CD8-positive, alpha-beta memory T cell (primary cell): ENCODE data around the gene ELAVL1. TPM values are rescaled to one million over a fixed set of nuclear protein-coding genes. Genes with fewer than 3 reads are reported as not detected.
"Not testable (repeated sequence)": the region's sequence is repeated elsewhere in the genome, so short reads cannot be mapped to it uniquely, and the experiment has no call there.

ENCODE experiments used
- CTCF ChIA-PET: fragments of 350-600 bp; sonication (Branson Sonifier 250); formaldehyde crosslinking; loops from one replicate; lab custom pipeline; 2021; ENCODE audit warnings: antibody characterized with exemption; lab: Charles Lee
- POLR2A ChIA-PET: fragments of 350-600 bp; sonication (Branson Sonifier 250); formaldehyde crosslinking; loops from one replicate; lab custom pipeline; 2021; ENCODE audit warnings: antibody characterized with exemption; lab: Charles Lee
- DNase-seq, 5 donors: peaks; one replicate each; pipeline versions ENCODE4 v3.0.0 to v3.0.0-alpha.2; 2020 to 2022; ENCODE audit warnings: mixed read lengths in 1 of 5
- H3K27ac ChIP-seq: one replicate; pipeline ENCODE4 v1.7.0; 2013; ENCODE audit warnings: low read depth, mild to moderate bottlenecking, low read length, moderate library complexity
- H3K27me3 ChIP-seq: 2 replicates; pipeline ENCODE4 v1.7.0; 2013; ENCODE audit warnings: low read length, mild to moderate bottlenecking; ENCODE audit not compliant: insufficient read depth, poor library complexity, severe bottlenecking
- H3K36me3 ChIP-seq: 2 replicates; pipeline ENCODE4 v1.7.0; 2013; ENCODE audit warnings: mild to moderate bottlenecking, low read length, moderate library complexity; ENCODE audit not compliant: insufficient read depth
- H3K4me1 ChIP-seq: 2 replicates; pipeline ENCODE4 v1.7.0; 2013; ENCODE audit warnings: mild to moderate bottlenecking, low read length, moderate library complexity; ENCODE audit not compliant: insufficient read depth
- H3K4me3 ChIP-seq: 2 replicates; pipeline ENCODE4 v1.7.0; 2013; ENCODE audit warnings: mild to moderate bottlenecking, low read length
- H3K9me3 ChIP-seq: 2 replicates; pipeline ENCODE4 v1.7.0; 2013; ENCODE audit warnings: mild to moderate bottlenecking, low read length
- H3K27ac Mint-ChIP-seq, 8 donors: one replicate each; pipeline ENCODE4 v1.8.0; 2020 to 2021; ENCODE audit warnings: mixed read lengths in 8 of 8, mild to moderate bottlenecking in 6 of 8, inconsistent platforms in 3 of 8, moderate library complexity in 3 of 8
- H3K27me3 Mint-ChIP-seq, 2 donors: one replicate each; pipeline ENCODE4 v1.8.0; 2020 to 2021; ENCODE audit warnings: mixed read lengths in 2 of 2, mild to moderate bottlenecking in 1 of 2, moderate library complexity in 1 of 2
- H3K36me3 Mint-ChIP-seq, 3 donors: one replicate each; pipeline ENCODE4 v1.8.0; 2020 to 2021; ENCODE audit warnings: mixed read lengths in 3 of 3, inconsistent platforms in 1 of 3, mild to moderate bottlenecking in 1 of 3
- H3K4me1 Mint-ChIP-seq, 3 donors: one replicate each; pipeline ENCODE4 v1.8.0; 2020 to 2021; ENCODE audit warnings: mixed read lengths in 3 of 3, inconsistent platforms in 1 of 3, mild to moderate bottlenecking in 1 of 3
- H3K4me3 Mint-ChIP-seq, 7 donors: one replicate each; pipeline ENCODE4 v1.8.0; 2020 to 2021; ENCODE audit warnings: mixed read lengths in 7 of 7, mild to moderate bottlenecking in 6 of 7, moderate library complexity in 4 of 7, inconsistent platforms in 2 of 7
- H3K9me3 Mint-ChIP-seq, 5 donors: one replicate each; pipeline ENCODE4 v1.8.0; 2020 to 2022; ENCODE audit warnings: mixed read lengths in 5 of 5, mild to moderate bottlenecking in 3 of 5, moderate library complexity in 2 of 5, inconsistent platforms in 1 of 5
- polyA plus RNA-seq: library from polyadenylated mRNA; unstranded; fragments of 300-500 nt; fragmentation: Illumina TruSeq; gene quantifications from one replicate; pipeline ENCODE4 v1.2.3, GENCODE V29; 2021
- total RNA-seq, 2 experiments: library from RNA; stranded (reverse); gene quantifications; one replicate each; pipeline ENCODE4 v1.2.3, GENCODE V29; 2021

Gene ELAVL1
- total and polyA plus RNA-seq, 3 experiments from 2014 or later: 63.3 to 164 (median 156) TPM

GRCh38 chr19:7933828-7934725 lies 71.4 kb downstream of the ELAVL1 start:
- Histone ChIP-seq H3K4me3 (no peak overlapping the region), H3K4me1 (no peaks in the 10 kb centered on the region), H3K9me3 (no peaks in the 10 kb centered on the region), H3K27ac (no peak overlapping the region), H3K36me3 (peaks cover 17% of the 10 kb centered on the region), H3K27me3 (no peaks in the 10 kb centered on the region)
- ChIA-PET POLR2A (no interaction called here), CTCF (no interaction called here)
- DNase-seq: no peak
- peaks cover 0 to 70% (median 10%) of the 10 kb centered on the region in 3 donors for H3K36me3 Mint-ChIP-seq
- peak overlapping the region in 1 of 7 donors; percentile 54 for H3K4me3 Mint-ChIP-seq
- H3K27me3 Mint-ChIP-seq: no peaks in the 10 kb centered on the region
- H3K27ac Mint-ChIP-seq: no peak overlapping the region
- H3K9me3 Mint-ChIP-seq: no peaks in the 10 kb centered on the region
- H3K4me1 Mint-ChIP-seq: peaks cover 5 to 11% (median 11%) of the 10 kb centered on the region in 3 donors

DNA sequence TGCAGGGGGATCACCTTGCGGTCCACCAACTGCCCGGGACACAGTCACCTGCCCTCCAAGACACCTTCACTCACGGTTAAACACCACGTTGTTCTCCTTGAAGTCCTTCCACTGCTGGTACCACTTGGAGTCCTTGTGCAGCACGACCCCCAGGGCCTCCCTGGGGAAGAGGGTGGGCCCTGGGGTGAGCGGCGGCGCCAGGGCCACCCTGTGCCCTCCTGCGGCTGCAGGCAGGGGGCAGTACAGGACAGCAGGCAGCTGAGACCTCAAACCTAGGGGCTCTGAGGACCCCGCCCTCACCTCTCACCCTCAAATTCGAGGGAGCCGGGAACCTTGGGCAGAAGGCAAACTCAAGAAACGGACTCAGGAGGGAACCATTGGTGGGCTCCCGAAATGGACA lies 72.0 kb downstream of the ELAVL1 start:
- no peak overlapping the region for H3K4me3 ChIP-seq
- ChIA-PET POLR2A (no interaction called here), CTCF (no interaction called here)
- no peaks in the 10 kb centered on the region for H3K27me3 ChIP-seq
- Mint-ChIP-seq H3K27ac (no peak overlapping the region), H3K9me3 (peaks cover 0 to under 1% (median 0%) of the 10 kb centered on the region in 5 donors), H3K27me3 (no peaks in the 10 kb centered on the region), H3K4me3 (no peak overlapping the region), H3K4me1 (peaks cover 4 to 13% (median 10%) of the 10 kb centered on the region in 3 donors), H3K36me3 (peaks cover 0 to 66% (median 6%) of the 10 kb centered on the region in 3 donors)
- H3K36me3 ChIP-seq: peaks cover 17% of the 10 kb centered on the region
- no peaks in the 10 kb centered on the region for H3K9me3 ChIP-seq
- H3K27ac ChIP-seq: no peak overlapping the region
- no peaks in the 10 kb centered on the region for H3K4me1 ChIP-seq
- no peak for DNase-seq

DNA sequence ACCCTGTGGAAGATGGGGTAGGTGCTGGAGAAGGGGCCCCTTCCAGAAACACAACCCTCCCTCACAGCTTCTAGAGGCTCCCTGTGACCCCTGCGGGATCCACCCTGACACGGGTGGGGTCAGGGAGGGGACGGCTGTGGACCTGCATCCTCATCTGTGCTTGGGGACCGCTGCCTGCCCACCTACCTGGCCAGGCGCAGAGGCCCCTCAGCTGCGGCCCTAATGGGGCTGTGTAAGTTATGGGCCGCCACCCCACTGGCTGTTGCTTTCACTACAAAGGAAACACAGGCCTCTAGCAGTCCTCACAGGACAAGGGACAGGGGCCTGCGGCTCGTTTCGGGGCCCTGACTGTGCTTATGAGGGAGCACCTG lies 72.5 kb downstream of the ELAVL1 start:
- H3K27me3 ChIP-seq: no peaks in the 10 kb centered on the region
- no peaks in the 10 kb centered on the region for H3K9me3 ChIP-seq
- H3K36me3 ChIP-seq: peaks cover 17% of the 10 kb centered on the region
- Mint-ChIP-seq H3K27ac (no peak overlapping the region), H3K4me1 (peaks cover 4 to 13% (median 10%) of the 10 kb centered on the region in 3 donors), H3K36me3 (peaks cover 0 to 64% (median 6%) of the 10 kb centered on the region in 3 donors), H3K27me3 (no peaks in the 10 kb centered on the region), H3K9me3 (peaks cover 0 to 2% (median 0%) of the 10 kb centered on the region in 5 donors), H3K4me3 (no peak overlapping the region)
- no peak for DNase-seq
- no peaks in the 10 kb centered on the region for H3K4me1 ChIP-seq
- no peak overlapping the region for H3K4me3 ChIP-seq
- CTCF ChIA-PET: no interaction called here
- POLR2A ChIA-PET: no interaction called here
- H3K27ac ChIP-seq: no peak overlapping the region

DNA sequence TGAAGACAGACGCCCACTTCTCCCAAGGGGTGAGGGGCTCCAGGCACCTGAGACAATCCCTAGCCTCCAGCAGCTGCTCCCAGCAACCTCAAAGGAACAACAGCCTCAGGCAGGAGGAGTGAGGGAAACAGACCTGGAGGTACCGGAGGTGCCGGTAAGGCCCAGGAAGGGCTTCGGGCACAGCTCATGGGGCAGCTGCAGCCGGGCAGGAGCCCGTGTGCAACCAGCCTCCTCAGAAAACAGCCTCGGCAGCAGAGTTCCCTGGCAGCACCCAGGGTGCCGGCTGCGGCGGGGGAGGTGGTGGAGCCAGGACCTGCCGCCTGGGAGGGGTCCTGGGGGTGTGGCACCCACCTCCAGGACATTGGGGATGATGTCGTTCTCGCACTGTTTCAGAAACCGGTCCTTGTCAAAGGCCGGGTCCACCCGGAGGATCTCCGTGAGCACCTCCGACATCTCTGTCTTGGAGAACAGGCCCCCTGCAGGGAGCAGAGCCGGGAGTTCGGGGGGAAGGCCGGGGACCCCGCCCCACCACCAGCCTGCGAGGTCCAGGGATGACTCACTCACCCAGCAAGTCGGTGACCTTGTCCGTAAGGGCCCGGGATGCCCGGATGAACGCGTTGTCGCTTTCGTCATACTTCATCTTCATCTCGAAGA lies 73.0 kb downstream of the ELAVL1 start:
- POLR2A ChIA-PET: no interaction called here

GRCh38 chr19:7931221-7932061 lies 74.0 kb downstream of the ELAVL1 start:
- H3K27ac Mint-ChIP-seq: no peak overlapping the region
- H3K27me3 Mint-ChIP-seq: no peaks in the 10 kb centered on the region
- H3K27me3 ChIP-seq: no peaks in the 10 kb centered on the region
- DNase-seq: no peak
- peaks cover 0 to 2% (median 0%) of the 10 kb centered on the region in 5 donors for H3K9me3 Mint-ChIP-seq
- peaks cover 4 to 13% (median 12%) of the 10 kb centered on the region in 3 donors for H3K4me1 Mint-ChIP-seq
- no peaks in the 10 kb centered on the region for H3K9me3 ChIP-seq
- peaks cover 17% of the 10 kb centered on the region for H3K36me3 ChIP-seq
- H3K36me3 Mint-ChIP-seq: peaks cover 0 to 51% (median 6%) of the 10 kb centered on the region in 3 donors
- H3K27ac ChIP-seq: no peak overlapping the region
- CTCF ChIA-PET: interaction anchor here (1.2 to 4.7 kb wide), 3 partner anchors 12 to 71 kb away, joined by 3 to 41 read pairs (median 5); partner anchors contain the start of genes MAP2K7 and TIMM44
- no peak overlapping the region for H3K4me3 ChIP-seq
- POLR2A ChIA-PET: interaction anchor here (0.6 to 1.2 kb wide), 2 partner anchors 12 to 13 kb away, joined by 3 to 5 read pairs; partner anchors contain the start of gene SNAPC2
- no peak overlapping the region for H3K4me3 Mint-ChIP-seq
- peaks cover 1% of the 10 kb centered on the region for H3K4me1 ChIP-seq

More for the DNA sequence above, 73.0 kb downstream of the ELAVL1 start:
- H3K9me3 ChIP-seq: no peaks in the 10 kb centered on the region
- Mint-ChIP-seq H3K4me3 (no peak overlapping the region), H3K4me1 (peaks cover 4 to 13% (median 10%) of the 10 kb centered on the region in 3 donors), H3K27me3 (no peaks in the 10 kb centered on the region), H3K9me3 (peaks cover 0 to 2% (median 0%) of the 10 kb centered on the region in 5 donors), H3K36me3 (peaks cover 0 to 58% (median 6%) of the 10 kb centered on the region in 3 donors), H3K27ac (no peak overlapping the region)
- no peak overlapping the region for H3K27ac ChIP-seq
- no peak for DNase-seq
- CTCF ChIA-PET: interaction anchor here (2.2 to 4.7 kb wide), 2 partner anchors 11 to 70 kb away, joined by 5 to 41 read pairs; partner anchors contain the start of gene TIMM44
- no peak overlapping the region for H3K4me3 ChIP-seq
- H3K4me1 ChIP-seq: no peaks in the 10 kb centered on the region
- no peaks in the 10 kb centered on the region for H3K27me3 ChIP-seq
- H3K36me3 ChIP-seq: peaks cover 17% of the 10 kb centered on the region

DNA sequence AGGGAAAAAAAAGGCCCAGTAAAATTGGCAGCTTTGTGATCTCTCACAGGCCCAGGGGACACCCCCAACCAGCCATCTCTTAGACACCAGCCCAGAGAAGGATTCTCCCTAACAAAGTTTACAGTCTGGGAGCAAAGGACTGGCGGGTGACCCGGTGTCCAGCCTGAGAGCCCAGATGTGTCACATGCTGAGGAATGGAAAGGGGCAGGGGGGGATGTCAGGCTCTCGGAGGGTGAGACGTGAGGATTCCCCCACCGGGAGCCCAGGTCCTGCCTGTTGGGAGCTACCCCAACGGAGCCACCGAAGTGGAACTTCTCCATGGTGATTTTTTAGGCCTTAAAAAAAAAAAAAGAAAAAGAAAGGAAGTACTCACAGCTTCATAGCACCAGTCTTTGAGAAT lies 74.7 kb downstream of the ELAVL1 start:
- Histone ChIP-seq H3K27me3 (no peaks in the 10 kb centered on the region), H3K4me1 (peaks cover 5% of the 10 kb centered on the region), H3K27ac (no peak overlapping the region), H3K4me3 (no peak overlapping the region), H3K36me3 (peaks cover 14% of the 10 kb centered on the region), H3K9me3 (no peaks in the 10 kb centered on the region)
- Mint-ChIP-seq H3K27ac (no peak overlapping the region), H3K9me3 (peaks cover 0 to 2% (median 0%) of the 10 kb centered on the region in 5 donors), H3K4me1 (peaks cover 5 to 16% (median 13%) of the 10 kb centered on the region in 3 donors), H3K36me3 (peaks cover 0 to 46% (median 5%) of the 10 kb centered on the region in 3 donors), H3K4me3 (no peak overlapping the region), H3K27me3 (no peaks in the 10 kb centered on the region)
- CTCF ChIA-PET: interaction anchor here (1.2 to 4.7 kb wide), 3 partner anchors 13 to 72 kb away, joined by 3 to 41 read pairs (median 5); partner anchors contain the start of genes MAP2K7 and TIMM44
- no peak for DNase-seq
- POLR2A ChIA-PET: interaction anchor here (0.6 to 1.2 kb wide), 3 partner anchors 11 to 13 kb away, joined by 3 to 5 read pairs (median 5); partner anchors contain the start of genes SNAPC2 and TIMM44

GRCh38 chr19:7930030-7930429 lies 75.4 kb downstream of the ELAVL1 start:
- not testable (repeated sequence) for H3K27ac ChIP-seq, H3K9me3 Mint-ChIP-seq, H3K4me1 ChIP-seq, H3K27me3 ChIP-seq, H3K4me3 Mint-ChIP-seq, H3K9me3 ChIP-seq, DNase-seq, H3K36me3 ChIP-seq, H3K4me3 ChIP-seq, H3K27me3 Mint-ChIP-seq
- Mint-ChIP-seq H3K27ac (peak overlapping the region in 2 of 8 donors; percentile 80 to 89), H3K4me1 (peaks cover 7 to 19% (median 17%) of the 10 kb centered on the region in 3 donors), H3K36me3 (peaks cover 0 to 39% (median 3%) of the 10 kb centered on the region in 3 donors)
- ChIA-PET POLR2A (interaction anchor here (0.6 to 1.2 kb wide), 2 partner anchors 10 to 13 kb away, joined by 5 read pairs; partner anchors contain the start of genes SNAPC2 and TIMM44), CTCF (interaction anchor here (0.6 to 4.7 kb wide), 4 partner anchors 13 to 373 kb away, joined by 3 to 41 read pairs (median 4); partner anchors contain the start of gene TIMM44)
